NCI-H69 (cell line): ENCODE data around the gene CCR8.
"Not testable (repeated sequence)": the region's sequence is repeated elsewhere in the genome, so short reads cannot be mapped to it uniquely, and the experiment has no call there.

ENCODE experiments used
- DNase-seq: peaks from one replicate; lab custom pipeline; 2025; lab: John Stamatoyannopoulos, UW

CCR8 gene

DNA sequence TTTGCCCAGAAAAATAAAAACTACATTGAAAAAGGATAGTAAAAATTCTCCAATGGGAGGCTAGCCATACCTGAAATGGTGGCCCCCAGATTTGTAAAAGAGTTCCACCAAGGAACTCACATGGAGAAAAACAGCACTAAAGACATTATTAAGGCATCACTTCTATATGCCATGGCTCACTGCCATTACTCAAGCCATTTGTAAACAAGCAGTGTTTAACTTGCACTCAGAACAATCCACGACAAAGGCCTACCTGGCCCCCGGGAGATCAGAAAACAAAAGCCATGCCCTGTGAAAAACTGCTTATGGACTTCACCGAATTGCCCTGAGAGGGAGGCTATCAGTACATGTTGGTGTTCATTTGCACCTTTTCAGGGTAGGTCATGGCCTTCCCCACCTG, 19.6 kb downstream of the CCR8 start:
- DNase-seq = peak; percentile 71

DNA sequence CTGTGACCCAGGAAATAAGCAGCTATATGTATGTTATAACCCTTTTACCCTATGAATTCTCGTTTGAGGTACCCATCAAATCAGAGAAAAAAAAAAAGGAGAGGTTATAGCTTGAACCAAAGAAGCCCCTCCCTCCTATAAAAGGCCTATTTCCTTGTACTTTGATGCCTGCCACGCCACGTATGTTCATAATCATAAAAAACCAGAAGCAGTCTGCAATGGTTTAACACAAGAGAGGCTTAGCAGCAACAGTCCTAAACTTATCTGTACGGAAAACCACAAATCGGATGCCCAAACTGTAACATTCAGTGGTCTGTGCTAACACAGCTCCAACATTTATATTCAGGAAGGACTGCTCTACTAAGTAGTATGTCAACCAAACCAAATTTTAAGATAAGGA, 21.2 kb downstream of the CCR8 start:
- DNase-seq = no peak

DNA sequence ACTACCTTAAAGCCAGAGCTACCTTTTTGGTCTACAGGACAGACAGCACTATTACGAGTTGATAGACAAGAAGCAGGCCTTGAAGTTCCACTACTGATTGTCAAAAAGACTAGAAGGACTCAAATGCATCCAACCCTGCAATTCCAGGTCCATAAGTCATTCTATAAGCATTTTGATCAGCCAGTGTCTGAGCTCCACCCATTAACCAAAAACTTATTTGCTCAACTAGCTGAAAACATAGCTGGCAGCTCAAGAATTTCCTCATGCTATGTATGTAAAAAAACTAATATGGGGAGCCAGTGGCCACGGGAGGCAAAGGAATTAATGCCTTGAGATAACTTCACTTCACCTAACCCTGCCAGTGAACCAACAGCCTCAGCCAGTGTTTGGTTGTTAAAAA, 21.6 kb downstream of the CCR8 start:
- DNase-seq = not testable (repeated sequence)

- DNase-seq = not testable (repeated sequence)
These were observed 23.8 kb downstream of the CCR8 start for GRCh38 chr3:39353168-39353927.

DNA sequence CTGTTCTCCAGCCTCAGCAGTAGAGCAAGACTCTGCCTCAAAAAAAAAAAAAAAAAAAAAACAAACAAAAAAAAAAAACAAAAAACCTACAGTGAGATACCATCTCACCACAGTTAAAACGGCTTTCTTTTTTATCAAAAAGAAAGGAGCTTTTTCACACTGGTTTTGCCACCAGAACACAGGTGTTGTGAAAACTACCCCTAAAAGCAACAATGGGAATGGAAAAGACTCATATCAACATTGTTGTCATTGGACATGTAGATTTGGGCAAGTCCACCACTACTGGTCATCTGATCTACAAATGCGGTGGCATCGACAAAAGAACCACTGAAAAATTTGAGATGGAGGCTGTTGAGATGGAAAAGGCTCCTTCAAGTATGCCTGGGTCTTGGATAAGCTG, 28.8 kb downstream of the CCR8 start:
- DNase-seq = no peak

DNA sequence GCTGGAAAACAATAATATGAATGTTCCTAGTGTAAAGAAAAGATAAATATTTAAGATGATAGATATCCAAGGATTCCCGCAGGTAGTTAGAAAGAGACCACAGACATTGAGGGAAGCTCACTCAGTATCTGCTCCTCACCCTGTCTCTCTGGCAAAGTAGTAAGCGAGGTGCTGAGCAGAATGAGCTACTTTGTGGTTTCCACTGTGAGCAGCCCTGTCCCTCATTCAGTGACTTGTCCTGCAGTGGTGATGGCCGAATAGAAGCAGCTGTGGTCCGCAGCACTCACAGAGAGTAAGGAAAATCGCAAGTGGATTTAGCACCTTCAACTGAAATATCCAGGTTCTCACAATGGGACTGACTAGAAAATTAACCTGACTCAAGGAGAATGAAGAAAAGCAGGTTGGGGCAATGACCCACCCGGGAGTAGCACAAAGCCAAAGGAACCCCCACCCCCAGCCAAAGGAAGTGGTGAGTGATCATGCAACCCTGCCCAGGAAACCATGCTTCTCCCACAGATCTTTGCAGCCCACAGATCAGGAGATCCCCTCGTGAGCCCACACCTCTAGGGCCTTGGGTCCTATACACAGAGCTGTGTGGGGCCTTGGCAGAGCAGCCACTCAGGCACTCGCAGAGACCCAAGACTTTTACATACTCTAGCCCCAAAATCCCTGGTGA, 31.9 kb downstream of the CCR8 start:
- no peak for DNase-seq

DNA sequence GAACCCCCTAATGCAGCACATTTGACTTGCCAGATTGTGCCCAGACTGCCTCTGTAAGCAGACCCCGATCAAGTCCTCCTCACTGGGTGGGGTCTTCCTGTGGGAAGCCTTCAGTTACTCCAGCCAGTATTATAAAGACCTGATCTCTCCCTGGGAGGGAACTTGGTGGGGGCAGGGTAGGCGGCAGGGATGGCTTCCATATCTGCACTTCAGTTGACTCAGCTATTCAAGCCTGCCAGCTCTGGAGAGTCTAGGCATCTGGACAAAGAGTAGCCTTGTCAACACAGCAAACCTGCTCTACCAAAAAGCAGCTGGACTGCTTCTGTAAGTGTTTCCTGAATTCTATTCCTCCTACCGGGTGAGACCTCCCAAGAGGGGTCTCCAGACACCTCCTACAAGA, 32.7 kb downstream of the CCR8 start:
- DNase-seq = no peak

DNA sequence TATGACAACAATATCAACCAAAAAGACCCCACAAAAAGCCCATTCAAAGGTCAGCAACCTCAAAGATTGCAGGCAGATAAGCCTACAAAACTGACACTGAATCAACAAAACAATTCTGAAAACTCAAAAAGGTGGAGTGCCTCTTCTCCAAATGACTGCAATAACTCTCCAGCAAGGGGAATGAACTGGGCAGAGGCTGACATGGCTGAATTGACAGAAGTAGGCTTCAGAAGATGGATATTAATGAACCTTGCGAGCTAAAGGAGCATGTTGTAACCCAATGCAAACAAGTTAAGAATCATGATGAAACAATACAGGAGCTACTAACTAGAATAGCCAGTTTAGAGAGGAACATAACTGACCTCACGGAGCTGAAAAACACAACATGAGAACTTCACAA, 33.3 kb downstream of the CCR8 start:
- no peak for DNase-seq

GRCh38 chr3:39370450-39370849, 40.9 kb downstream of the CCR8 start:
- DNase-seq = not testable (repeated sequence)

- DNase-seq = no peak
These were observed 43.3 kb downstream of the CCR8 start for GRCh38 chr3:39372833-39373232.

- no peak for DNase-seq
These were observed 47.6 kb downstream of the CCR8 start for GRCh38 chr3:39376959-39377634.

GRCh38 chr3:39378088-39378487, 48.6 kb downstream of the CCR8 start:
- no peak for DNase-seq

DNA sequence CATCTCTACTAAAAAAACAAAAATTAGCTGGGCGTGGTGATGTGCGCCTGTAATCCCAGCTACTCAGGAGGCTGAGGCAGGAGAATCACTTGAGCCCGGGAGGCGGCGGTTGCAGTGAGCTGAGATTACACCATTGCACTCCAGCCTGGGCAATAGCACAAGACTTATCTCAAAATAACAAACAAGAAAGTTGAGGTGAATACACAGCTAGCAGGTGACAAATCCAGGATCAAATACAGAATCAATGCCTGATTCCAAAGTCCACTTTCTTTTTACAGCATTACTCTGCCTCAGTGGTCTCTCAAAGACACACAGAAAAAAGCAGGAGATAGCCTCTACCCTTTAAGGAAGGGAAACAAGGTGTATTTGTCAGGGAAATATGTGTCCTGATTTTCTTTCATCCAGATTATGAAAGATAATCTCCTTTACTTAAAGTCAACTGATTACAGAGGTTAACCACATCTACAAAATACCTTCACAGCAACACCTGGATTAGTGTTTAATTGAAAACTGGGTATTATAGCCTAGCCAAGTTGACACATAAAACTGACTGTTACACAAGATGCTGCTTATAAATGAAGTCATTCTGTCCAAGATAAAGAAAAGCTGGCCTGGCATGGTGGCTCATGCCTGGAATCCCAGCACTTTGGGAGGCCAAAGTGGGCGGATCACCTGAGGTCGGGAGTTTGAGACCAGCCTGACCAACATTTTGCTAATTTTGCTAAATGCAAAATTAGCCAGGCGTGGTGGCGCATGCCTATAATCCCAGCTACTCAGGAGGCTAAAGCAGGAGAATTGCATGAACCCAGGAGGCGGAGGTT, 49.7 kb downstream of the CCR8 start:
- DNase-seq = no peak

- DNase-seq = no peak
These were observed 50.3 kb downstream of the CCR8 start for GRCh38 chr3:39379778-39380155.

DNA sequence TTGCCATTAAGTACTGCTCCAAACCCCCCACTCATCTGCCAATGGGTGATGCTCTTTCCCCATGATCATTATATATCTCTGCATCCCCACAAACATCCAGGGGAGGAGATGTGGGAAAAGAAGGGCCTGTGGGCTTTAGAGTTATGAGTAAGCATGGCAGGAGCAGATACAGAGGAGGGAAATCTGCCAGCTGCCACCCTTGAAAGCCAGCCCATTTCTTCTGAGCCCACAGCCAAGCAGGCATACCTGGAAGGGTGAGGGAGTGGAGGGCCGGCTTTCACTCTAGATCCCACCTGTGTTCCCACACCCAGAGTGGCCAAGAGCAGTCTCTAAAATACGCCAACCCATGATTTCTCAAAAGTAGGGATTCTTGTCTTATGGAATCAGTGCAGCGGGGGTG, 51.9 kb downstream of the CCR8 start:
- no peak for DNase-seq
